GM12875 (cell line): ENCODE data around the gene NUDCD3.

Source experiments
- H3K4me3 ChIP-seq: one replicate; pipeline ENCODE4 v1.5.1; 2011; ENCODE audit warnings: low read depth, low read length, control low read depth
- TF ChIP-seq, protein P1 (sequence below): IDR thresholded peaks from 2 replicates; pipeline ENCODE4 v1.5.1; 2011; ENCODE audit warnings: low read depth, mild to moderate bottlenecking, control low read depth, inconsistent platforms, low read length, moderate library complexity, borderline replicate concordance; ENCODE audit not compliant: insufficient read depth

Gene NUDCD3

DNA sequence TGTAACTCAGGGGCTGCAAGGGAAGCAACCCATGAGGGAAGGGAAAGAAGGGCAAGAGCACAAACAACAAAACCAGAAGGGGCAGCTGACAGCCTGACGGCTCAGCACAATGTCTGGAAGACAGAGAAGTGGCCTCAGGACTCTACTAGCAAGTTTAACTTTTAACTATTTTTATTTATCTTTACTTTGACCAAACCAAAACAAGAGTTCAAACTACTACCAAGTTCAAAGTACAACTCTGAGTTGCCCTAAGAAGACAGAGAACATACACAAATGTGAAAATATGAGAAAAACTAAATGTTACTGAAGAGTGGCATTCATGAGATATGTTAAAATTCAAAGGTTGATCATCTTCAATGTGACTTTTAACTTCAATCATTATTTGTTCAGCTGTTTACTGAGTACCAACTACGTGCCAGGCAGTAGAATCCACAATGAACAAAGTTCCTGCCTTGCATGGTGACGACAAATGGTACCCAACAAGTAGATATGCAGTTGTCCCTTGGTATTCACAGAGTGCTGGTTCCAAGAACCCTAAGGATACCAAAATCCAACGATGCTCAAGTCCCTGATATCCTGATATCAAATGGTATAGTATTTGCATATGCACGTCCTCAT, 19.7 kb downstream of the NUDCD3 start:
- H3K4me3 ChIP-seq, result no peak overlapping the region
- TF ChIP-seq, protein P1, sequence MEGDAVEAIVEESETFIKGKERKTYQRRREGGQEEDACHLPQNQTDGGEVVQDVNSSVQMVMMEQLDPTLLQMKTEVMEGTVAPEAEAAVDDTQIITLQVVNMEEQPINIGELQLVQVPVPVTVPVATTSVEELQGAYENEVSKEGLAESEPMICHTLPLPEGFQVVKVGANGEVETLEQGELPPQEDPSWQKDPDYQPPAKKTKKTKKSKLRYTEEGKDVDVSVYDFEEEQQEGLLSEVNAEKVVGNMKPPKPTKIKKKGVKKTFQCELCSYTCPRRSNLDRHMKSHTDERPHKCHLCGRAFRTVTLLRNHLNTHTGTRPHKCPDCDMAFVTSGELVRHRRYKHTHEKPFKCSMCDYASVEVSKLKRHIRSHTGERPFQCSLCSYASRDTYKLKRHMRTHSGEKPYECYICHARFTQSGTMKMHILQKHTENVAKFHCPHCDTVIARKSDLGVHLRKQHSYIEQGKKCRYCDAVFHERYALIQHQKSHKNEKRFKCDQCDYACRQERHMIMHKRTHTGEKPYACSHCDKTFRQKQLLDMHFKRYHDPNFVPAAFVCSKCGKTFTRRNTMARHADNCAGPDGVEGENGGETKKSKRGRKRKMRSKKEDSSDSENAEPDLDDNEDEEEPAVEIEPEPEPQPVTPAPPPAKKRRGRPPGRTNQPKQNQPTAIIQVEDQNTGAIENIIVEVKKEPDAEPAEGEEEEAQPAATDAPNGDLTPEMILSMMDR, result no peak

DNA sequence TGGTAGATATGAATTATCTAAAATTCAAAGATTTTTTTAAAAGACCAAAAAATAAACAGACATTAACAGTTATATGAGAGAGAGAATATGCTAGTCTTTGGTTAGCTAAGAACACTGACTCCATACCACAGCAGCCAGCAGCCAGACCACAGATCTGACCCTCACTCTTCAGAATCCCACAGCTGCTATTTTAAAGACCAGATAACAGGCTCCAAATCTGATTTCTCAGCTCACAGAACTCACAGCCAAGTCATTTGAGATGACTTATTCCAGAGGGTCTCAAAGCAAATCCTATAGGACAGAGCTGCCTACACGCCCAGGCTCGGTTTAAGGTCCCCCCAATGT, 20.4 kb downstream of the NUDCD3 start:
- H3K4me3 ChIP-seq, result no peak overlapping the region
- TF ChIP-seq, protein P1, result no peak

DNA sequence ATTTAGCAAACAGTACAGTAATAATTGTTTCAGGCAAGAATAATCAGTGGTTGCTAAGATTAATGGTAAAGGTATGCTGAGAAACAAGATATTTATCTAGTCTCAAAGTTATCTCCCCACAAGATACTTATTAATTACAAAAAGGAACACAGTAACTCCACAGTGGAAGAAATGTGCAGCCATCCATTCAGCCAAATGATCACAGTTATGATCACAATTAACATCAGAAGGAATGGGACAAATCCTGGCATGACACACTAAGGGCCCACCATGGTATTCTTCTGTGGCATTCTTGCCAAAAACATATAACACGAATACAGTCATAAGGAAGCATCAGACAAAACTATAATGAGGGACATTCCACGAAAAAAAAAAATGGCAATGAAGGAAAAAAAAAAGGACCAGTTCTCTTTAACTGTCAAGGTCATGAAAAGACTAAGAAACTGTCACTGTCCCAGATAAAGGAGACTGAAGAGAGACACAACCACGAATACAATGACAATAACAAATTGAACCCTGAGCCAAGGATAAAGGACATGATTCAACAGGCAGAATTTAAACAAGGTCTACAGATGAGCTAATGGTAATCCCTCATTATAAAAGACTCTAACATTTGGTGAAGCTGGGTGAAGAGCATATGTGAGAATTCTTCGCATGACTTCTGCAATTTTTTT, 20.9 kb downstream of the NUDCD3 start:
- TF ChIP-seq, protein P1, result no peak
- H3K4me3 ChIP-seq, result no peak overlapping the region

DNA sequence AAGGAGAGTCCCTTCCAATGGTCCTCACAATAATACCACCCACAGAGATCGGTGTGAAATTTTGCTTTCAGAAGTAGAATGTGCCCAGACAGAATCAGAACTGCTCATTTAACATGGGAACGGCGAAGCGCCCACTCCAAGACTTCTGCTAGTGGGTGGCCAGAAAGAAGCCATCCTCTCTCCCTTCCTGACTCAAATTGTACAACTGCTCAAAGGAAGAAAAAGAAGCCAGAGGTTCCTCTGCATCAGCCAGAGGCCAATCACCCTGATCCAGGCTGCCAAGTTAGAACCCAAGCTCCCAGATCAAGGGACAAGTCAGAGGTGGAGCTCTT, 23.3 kb downstream of the NUDCD3 start:
- TF ChIP-seq, protein P1, result no peak

DNA sequence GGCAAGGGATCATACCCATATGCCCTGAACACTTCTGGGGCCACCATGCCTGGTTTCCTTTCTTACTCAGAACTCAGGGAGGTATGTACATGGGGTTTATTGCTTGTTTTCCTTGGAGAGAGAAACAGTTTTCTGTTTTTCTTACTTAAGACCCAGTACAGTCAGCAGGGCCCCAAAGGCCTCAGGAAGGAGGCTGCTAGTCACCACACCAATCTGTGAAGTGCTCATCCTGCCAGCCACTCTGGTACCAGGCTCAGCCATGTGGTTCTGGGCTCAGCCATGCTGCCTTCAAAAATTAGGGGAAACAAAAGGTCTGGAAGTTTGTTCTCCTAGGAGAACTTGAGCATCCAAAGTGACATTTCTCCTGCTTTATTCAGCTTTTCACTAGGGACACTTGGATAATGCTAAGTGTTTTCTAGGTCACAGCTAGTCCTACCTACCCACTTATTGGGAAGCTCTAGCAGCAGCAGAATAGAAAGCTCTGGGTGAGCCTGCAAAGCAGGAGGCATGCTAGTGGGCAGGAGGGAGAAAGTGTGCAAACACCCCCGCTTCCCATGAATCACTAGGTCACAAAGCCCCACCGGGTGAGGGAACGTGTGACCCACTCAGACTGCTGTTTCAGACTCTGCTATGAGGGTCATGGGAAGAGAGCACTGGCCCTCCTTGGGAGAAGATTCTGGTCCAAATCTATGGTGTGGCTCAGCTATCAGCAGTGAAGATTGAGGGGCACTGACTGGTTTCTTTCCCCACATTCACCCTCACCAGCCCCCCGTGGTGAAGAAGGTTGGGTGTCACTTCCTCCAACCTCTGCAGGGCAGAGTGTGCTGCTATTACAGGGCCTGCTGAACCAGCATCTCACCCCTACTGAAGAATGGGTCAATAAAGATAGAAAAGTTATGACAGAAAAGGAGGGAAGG, 23.9 kb downstream of the NUDCD3 start:
- TF ChIP-seq, protein P1, result no peak
- no peak overlapping the region for H3K4me3 ChIP-seq

More for the DNA sequence above, 23.3 kb downstream of the NUDCD3 start:
- no peak overlapping the region for H3K4me3 ChIP-seq

DNA sequence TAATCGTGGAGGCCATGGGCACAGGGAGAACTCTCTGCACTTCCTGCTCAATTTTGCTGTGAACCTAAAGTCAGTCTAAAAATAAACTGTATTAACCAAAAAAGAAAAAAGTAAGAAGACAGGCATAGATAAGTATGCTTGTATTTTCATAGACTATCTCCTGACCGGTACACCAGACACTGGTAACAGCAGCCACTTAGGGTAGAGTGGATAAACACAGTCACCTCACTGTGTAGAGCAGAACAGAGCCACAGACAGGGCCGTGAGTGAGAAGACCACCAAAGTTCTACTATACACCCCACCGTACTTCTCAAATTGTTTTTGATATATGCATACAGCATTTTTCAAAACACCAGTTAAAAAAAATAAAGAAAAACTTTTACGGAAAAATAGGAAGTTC, 25.0 kb downstream of the NUDCD3 start:
- TF ChIP-seq, protein P1, result no peak
- H3K4me3 ChIP-seq, result no peak overlapping the region

DNA sequence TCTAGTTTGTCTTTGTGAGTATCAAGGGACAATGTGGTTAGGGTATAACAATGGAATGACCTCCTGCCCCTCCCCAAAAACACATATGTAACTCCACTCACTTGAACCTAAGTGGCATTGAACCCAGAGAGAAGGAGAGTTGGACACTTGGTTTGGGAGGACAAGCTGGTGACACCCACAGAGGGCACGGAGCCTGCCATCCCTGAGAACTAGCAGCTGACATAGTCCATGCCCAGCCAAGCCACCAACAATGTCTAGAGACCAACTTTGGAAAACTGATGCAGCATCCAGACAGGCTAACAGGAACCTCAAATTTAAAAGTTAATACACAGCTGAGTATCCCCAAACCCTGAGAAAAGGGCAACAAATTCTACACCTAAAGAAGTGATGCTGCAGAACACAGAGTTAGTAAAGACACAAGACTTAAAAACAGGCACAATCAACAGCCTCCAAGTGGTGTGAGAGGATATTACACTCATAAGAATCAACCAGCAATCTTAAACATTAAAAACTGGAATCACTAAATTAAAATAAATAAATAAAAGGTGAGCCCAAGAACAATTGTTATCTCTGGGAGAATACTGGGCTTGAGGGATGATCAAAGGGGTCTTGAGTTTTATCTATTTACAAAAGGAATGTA, 27.2 kb downstream of the NUDCD3 start:
- H3K4me3 ChIP-seq, result no peak overlapping the region

More for the DNA sequence above, 27.2 kb downstream of the NUDCD3 start:
- TF ChIP-seq, protein P1, result no peak; the same call in 1 of the 2 replicates
